NCI-H748 (cell line): Measurements from ENCODE around the gene UXS1.

Experiments used
- DNase-seq: peaks from one replicate; lab custom pipeline; 2025; ENCODE audit not compliant: unreplicated experiment; lab: John Stamatoyannopoulos, UW

Gene UXS1

GRCh38 chr2:106054880-106055655 is 139.0 kb downstream of the UXS1 start:
- no peak for DNase-seq

- DNase-seq: no peak
Observed at GRCh38 chr2:106054321-106054720, 139.8 kb downstream of the UXS1 start.

- no peak for DNase-seq
Observed at GRCh38 chr2:106053581-106053980, 140.5 kb downstream of the UXS1 start.

- DNase-seq: no peak
Observed at GRCh38 chr2:106053116-106053515, 141.0 kb downstream of the UXS1 start.

- no peak for DNase-seq
Observed at GRCh38 chr2:106044859-106045258, 149.2 kb downstream of the UXS1 start.

- DNase-seq: no peak
Observed at GRCh38 chr2:106044021-106044420, 150.1 kb downstream of the UXS1 start.
